NCI-H526 (cell line): ENCODE data around the gene MSMB.
"Not testable (repeated sequence)": the region's sequence is repeated elsewhere in the genome, so short reads cannot be mapped to it uniquely, and the experiment has no call there.

Source experiments
- DNase-seq, 2 experiments: peaks; one replicate each; lab custom pipeline; 2025; lab: John Stamatoyannopoulos, UW

MSMB gene

GRCh38 chr10:46046261-46046660 lies at the start of gene MSMB:
Gene MSMB (minus strand): TSS chr10:46046269. CDS start chr10:46046237, 32 bp downstream.
- no peak for DNase-seq

- DNase-seq = no peak
Observed at GRCh38 chr10:46094931-46095750, 49.1 kb upstream of the MSMB start.

- DNase-seq = no peak
Observed at GRCh38 chr10:46094197-46094500, 48.1 kb upstream of the MSMB start.

GRCh38 chr10:46093316-46094196 lies 47.5 kb upstream of the MSMB start:
- not testable (repeated sequence) for DNase-seq

GRCh38 chr10:46092524-46093081 lies 46.5 kb upstream of the MSMB start:
- no peak for DNase-seq

GRCh38 chr10:46091828-46092523 lies 45.9 kb upstream of the MSMB start:
- DNase-seq = no peak

- DNase-seq = no peak
Observed at GRCh38 chr10:46091080-46091827, 45.2 kb upstream of the MSMB start.

GRCh38 chr10:46090258-46090812 lies 44.3 kb upstream of the MSMB start:
- DNase-seq = no peak

GRCh38 chr10:46087381-46087780 lies 41.3 kb upstream of the MSMB start:
- DNase-seq = not testable (repeated sequence)

- no peak for DNase-seq
Observed at GRCh38 chr10:46084321-46085165, 38.5 kb upstream of the MSMB start.

- DNase-seq = no peak
Observed at GRCh38 chr10:46080886-46081285, 34.8 kb upstream of the MSMB start.

- DNase-seq = no peak
Observed at GRCh38 chr10:46079831-46080585, 33.9 kb upstream of the MSMB start.

GRCh38 chr10:46077731-46078413 lies 31.8 kb upstream of the MSMB start:
- no peak for DNase-seq

- no peak for DNase-seq
Observed at GRCh38 chr10:46077141-46077554, 31.1 kb upstream of the MSMB start.

- DNase-seq = no peak
Observed at GRCh38 chr10:46075869-46076268, 29.8 kb upstream of the MSMB start.

- no peak for DNase-seq
Observed at GRCh38 chr10:46074196-46074946, 28.3 kb upstream of the MSMB start.

GRCh38 chr10:46073564-46073963 lies 27.5 kb upstream of the MSMB start:
- DNase-seq = no peak

GRCh38 chr10:46070749-46071148 lies 24.7 kb upstream of the MSMB start:
- no peak for DNase-seq
